Gastroesophageal sphincter (tissue), 4 donors: ENCODE measurements around the gene ZACN. TPM values are rescaled to one million over a fixed set of nuclear protein-coding genes. Genes with fewer than 3 reads are reported as not detected.

ENCODE experiments used
- ATAC-seq: fragments of 150-250 bp; one replicate; pipeline ENCODE4 v1.9.1; 2016; ENCODE audit warnings: mild to moderate bottlenecking, moderate library complexity
- H3K27ac ChIP-seq, 4 donors: fragments of 200-600 bp; sonication (generic) in 3 of 4; 1 replicate in 3 of 4; 2 replicates in 1 of 4; pipeline ENCODE4 v1.5.1; 2016 to 2019
- H3K27me3 ChIP-seq: fragments of 200-600 bp; sonication (generic); one replicate; pipeline ENCODE4 v1.5.1; 2019
- H3K36me3 ChIP-seq, 2 donors: fragments of 200-600 bp; sonication (generic); one replicate each; pipeline ENCODE4 v1.5.1; 2019; ENCODE audit warnings: control low read depth in 1 of 2
- H3K4me1 ChIP-seq, 3 donors: fragments of 200-600 bp; sonication (generic); 1 replicate in 2 of 3; 2 replicates in 1 of 3; pipeline ENCODE4 v1.5.1; 2016 to 2019; ENCODE audit warnings: control low read depth in 2 of 3
- H3K4me3 ChIP-seq, 2 donors: fragments of 200-600 bp; sonication (generic); one replicate each; pipeline ENCODE4 v1.5.1; 2019; ENCODE audit warnings: mild to moderate bottlenecking in 1 of 2, moderate library complexity in 1 of 2
- H3K9me3 ChIP-seq, 3 donors: fragments of 200-600 bp; sonication (generic); one replicate each; pipeline ENCODE4 v1.5.1; 2017 to 2019; ENCODE audit warnings: control low read depth in 2 of 3
- CTCF ChIP-seq, 4 experiments: fragments of 200-600 bp in 2 of 4; fragments of 450-650 bp in 2 of 4; sonication (generic) in 1 of 4; IDR thresholded peaks; one replicate each; pipeline ENCODE4 v1.5.1; 2017 to 2019; ENCODE audit warnings: antibody characterized with exemption in 4 of 4, mild to moderate bottlenecking in 2 of 4, moderate library complexity in 2 of 4
- EP300 ChIP-seq: sonication (generic); formaldehyde crosslinking; IDR thresholded peaks from one replicate; pipeline ENCODE4 v1.6.1; 2017; ENCODE audit warnings: antibody characterized with exemption, mild to moderate bottlenecking
- POLR2A ChIP-seq, 2 donors: fragments of 450-650 bp; IDR thresholded peaks; one replicate each; pipeline ENCODE4 v1.6.1; 2017; ENCODE audit warnings: antibody characterized with exemption in 2 of 2, mild to moderate bottlenecking in 2 of 2, moderate library complexity in 1 of 2
- POLR2AphosphoS5 ChIP-seq: sonication (generic); formaldehyde crosslinking; IDR thresholded peaks from one replicate; pipeline ENCODE4 v1.6.1; 2017; ENCODE audit warnings: antibody characterized with exemption
- WGBS, 2 donors: methylation state at CpG; one replicate each; pipeline ENCODE4 v1.1.5; 2018; ENCODE audit warnings: low coverage in 1 of 2; 5-methylcytosine and 5-hydroxymethylcytosine counted together
- total RNA-seq, 4 donors: library from RNA; depleted of rRNA; stranded (reverse); fragments of >200 nt; gene quantifications; one replicate each; pipeline ENCODE4 v1.1.0, GENCODE V29; 2016

Gene ZACN
- total RNA-seq, 4 donors from 2014 or later: not detected

DNA sequence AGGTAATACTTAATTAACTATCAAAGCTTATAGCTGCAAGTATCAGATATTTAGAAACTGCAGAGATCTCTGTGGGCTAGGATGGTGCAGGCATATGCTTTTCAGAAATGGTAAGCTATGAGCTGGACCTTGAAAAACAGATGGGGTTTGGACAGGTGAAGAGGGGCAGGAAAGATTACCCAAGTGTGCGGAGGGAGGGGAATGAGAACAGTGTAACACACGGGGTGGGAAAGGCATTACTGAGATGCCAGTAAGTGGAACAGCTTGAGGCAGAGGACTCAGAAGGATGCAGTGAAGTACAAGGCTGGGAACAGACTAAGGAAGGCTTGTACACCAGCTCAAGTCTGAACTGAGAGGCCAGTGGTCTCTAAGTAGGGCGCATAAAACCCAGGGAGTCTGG is 29.7 kb upstream of the ZACN start:
- 84% methylated on average over 3 of the region's 3 CpGs; no CpG with 5 or more reads in 1 of the 2 donors for WGBS, 2 donors
- H3K9me3 ChIP-seq: no peaks in the 10 kb centered on the region
- H3K27ac ChIP-seq: no peak overlapping the region
- H3K27me3 ChIP-seq: no peaks in the 10 kb centered on the region
- H3K36me3 ChIP-seq: peaks cover 0 to 100% of the 10 kb centered on the region in 2 donors
- TF ChIP-seq EP300 (no peak), POLR2AphosphoS5 (no peak), CTCF (IDR thresholded peaks at IDR 0.05) (no peak), POLR2A (IDR thresholded peaks at IDR 0.05) (no peak)
- no peak overlapping the region for H3K4me3 ChIP-seq
- no peak for ATAC-seq
- no peaks in the 10 kb centered on the region for H3K4me1 ChIP-seq

DNA sequence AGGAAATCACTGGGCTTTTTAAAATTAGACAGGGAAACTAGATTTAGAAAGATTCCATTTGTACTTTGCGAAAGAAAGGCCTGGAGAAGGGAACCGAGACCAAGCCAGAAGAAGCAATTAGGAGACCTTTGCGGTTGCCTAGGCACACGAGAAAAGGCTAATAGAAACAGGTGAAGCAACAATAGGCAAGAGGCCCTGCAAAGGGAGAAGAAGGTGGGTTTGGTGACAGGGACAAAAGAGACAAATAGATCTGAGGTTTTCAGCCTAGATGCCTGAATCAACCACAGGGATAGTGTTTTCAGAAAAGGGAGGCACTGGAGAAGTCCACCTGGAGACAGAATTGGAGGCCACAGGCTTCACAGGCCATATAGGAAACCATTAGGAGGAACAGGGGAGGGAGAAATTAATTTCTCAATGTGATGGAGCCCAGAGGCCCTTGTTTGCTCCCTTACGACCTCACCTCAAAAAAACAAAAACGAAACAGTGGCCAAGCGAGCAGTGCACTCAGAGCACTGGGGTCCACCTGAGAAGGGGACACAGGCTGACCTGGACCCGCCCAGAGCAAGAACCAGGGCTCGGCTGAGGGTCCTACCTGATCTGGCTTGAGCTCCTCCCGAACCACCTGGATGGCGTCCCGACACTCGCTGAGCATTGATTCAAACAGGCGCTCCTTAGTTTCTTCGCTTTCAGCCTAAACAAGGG is 29.0 kb upstream of the ZACN start:
- no peak for TF ChIP-seq POLR2A (IDR thresholded peaks at IDR 0.05)
- TF ChIP-seq POLR2AphosphoS5: no peak
- no peak for TF ChIP-seq EP300
- no peak for TF ChIP-seq CTCF (IDR thresholded peaks at IDR 0.05)
- Histone ChIP-seq H3K4me3 (no peak overlapping the region), H3K27ac (no peak overlapping the region), H3K4me1 (no peaks in the 10 kb centered on the region), H3K9me3 (no peaks in the 10 kb centered on the region), H3K36me3 (peaks cover 0 to 100% of the 10 kb centered on the region in 2 donors), H3K27me3 (no peaks in the 10 kb centered on the region)
- WGBS, 2 donors: 77 to 88% methylated on average over 3 to 14 of the region's 15 CpGs
- no peak for ATAC-seq

DNA sequence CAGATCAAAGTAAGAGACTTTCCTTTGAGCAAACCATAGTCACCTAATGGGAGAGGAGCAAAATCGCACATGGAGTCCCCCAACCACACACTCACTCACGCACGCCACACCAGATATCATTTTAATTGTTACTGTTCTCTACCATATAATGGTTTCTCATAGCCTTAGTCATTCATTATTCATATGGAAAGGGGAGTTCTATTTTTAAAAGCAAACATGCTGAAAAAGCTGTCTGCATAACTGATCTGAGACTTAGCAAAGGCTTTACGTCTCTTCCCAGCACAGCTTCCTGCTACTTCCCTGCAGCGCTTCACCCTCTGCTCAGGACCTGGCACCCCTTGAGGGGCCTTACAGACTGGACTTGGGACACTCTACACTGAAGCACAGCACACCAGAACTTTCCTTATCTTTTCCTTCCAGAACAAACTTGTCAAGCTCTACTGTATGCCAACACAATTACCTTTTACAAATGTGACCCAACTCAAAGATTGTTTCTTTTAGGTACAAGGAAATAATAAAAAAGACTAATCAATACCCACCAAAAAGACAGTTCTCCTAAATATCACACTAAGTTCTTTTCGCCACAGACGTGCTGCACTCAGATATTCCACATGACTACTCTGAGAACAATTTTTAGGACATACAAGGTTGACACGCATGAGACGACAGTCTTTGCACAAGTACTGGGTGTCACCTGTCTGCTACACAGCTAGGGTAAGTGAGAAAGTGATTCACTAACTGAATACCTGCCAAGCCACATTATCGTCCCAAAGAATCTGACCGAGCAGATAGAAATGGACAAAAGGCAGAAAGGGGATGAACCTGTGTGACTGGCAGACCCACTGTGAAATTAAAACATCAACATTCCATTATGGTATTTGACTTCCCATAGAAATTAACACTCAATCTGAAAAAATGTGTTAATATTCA is 28.2 kb upstream of the ZACN start:
- H3K27ac ChIP-seq: no peak overlapping the region
- ATAC-seq: no peak
- H3K9me3 ChIP-seq: no peaks in the 10 kb centered on the region
- H3K4me1 ChIP-seq: no peaks in the 10 kb centered on the region
- 81 to 91% methylated on average over 10 of the region's 11 CpGs for WGBS, 2 donors
- H3K36me3 ChIP-seq: peaks cover 0 to 100% of the 10 kb centered on the region in 2 donors
- H3K4me3 ChIP-seq: no peak overlapping the region
- TF ChIP-seq EP300 (no peak), POLR2AphosphoS5 (no peak), CTCF (IDR thresholded peaks at IDR 0.05) (no peak), POLR2A (IDR thresholded peaks at IDR 0.05) (no peak)
- H3K27me3 ChIP-seq: no peaks in the 10 kb centered on the region

DNA sequence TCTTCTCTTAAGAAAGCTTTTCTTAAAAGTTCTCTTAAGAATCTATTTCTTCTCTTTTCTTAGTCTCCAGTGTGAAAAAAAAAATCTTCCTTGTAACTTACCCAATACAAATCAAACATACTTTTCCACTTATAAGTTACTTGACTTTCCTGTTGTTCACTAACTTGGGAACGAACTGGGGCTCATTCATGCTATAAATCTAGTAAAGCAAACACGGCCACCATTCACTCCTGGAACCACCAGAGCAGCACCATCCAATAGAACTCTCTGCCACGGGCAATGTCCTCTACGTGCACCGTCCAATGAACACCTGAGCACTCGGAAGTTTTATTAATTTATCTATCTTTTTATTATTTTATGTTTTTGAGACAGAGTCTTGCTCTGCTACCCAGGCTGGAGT is 27.4 kb upstream of the ZACN start:
- H3K27ac ChIP-seq: no peak overlapping the region
- 76 to 83% methylated on average over 6 of the region's 6 CpGs for WGBS, 2 donors

More for the DNA sequence above, 27.4 kb upstream of the ZACN start:
- TF ChIP-seq POLR2A (IDR thresholded peaks at IDR 0.05): no peak
- TF ChIP-seq POLR2AphosphoS5: no peak
- no peak for TF ChIP-seq EP300
- no peak for TF ChIP-seq CTCF (IDR thresholded peaks at IDR 0.05)
- Histone ChIP-seq H3K36me3 (peaks cover 0 to 100% of the 10 kb centered on the region in 2 donors), H3K4me1 (no peaks in the 10 kb centered on the region), H3K9me3 (no peaks in the 10 kb centered on the region), H3K4me3 (no peak overlapping the region), H3K27me3 (no peaks in the 10 kb centered on the region)
- no peak for ATAC-seq
